NCI-H2029 (cell line): ENCODE measurements around the gene DOHH.

Experiments
- DNase-seq: peaks from one replicate; lab custom pipeline; 2025; lab: John Stamatoyannopoulos, UW

DOHH gene

GRCh38 chr19:3441986-3442329 is 58.5 kb downstream of the DOHH start:
- no peak for DNase-seq

DNA sequence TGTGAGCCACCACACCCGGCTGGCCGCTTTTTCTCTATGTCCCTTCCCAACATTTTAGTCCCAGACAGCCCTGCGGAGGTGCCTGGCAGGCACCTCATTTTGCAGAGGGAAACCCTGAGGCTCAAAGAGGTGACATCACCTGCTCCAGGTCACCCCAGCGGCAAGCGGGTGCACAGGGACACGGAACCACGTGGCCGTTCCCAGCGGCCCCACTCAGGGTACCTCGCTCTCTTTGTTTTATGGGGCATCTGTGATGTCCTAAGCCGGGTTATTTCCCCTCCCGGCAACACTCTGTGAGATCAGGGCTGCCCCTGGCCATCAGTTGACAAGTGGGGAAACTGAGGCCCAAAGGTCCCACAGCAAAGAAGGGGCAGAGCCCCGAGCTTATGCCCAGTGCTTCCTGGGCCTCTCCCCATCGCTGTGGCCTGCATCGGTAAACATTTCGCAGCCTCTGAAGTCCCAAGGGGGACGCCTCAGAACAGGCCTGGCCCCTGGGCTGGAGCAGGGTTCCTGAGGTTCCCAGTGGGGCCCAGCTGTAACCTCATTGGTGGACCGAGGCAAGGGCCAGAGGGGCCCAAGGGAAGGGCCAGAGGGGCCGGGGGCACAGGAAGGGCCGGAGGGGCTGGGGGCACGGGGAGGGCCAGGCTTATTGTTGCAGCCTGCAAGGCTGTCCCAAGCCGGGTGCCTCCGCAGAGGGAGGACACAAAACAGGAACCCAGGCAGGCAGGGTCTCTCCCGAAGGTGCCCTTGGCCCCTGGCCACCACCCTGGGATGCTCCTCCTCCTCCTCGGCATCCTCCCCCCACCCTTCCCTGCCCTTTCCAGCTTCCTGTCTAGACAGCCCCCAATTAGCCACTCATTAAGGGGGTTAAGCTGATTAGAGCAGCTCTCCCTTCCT is 59.1 kb downstream of the DOHH start:
- no peak for DNase-seq
